ENCODE data around the gene DPYSL4.

Gene DPYSL4

DNA sequence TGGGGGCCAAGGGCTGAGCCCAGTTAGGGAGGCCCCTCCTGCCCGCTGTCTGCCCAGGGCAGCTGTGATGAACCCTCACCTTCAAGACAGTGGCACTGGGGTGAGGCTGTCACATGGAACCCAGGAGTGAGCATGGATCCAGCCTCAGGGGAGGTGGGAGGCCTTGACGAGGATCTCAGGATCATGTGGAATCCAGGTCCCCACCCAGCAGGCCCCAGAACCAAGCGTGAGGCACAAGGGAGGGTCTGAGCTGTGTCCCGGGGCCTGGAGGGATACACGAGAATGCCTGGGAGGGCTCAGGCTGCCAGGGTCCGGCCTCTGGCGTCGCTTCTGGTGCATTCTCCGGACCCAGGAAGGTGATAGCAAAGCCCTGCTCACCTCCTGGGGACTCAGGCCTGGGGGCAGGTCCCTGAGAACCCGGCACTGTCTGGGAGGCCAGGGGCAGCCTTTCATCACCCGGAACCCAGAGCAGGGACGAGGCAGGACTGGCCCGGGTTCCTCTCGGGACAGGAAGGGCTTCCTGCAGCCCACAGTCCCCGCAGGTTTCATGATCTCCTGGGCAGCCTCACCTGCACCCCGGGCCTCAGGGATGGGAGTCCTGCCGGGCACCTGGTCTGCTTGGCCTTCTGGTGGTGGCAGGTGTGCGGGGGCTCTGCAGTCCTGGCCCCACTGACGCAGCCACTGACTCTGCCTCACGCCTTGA is 17.5 kb downstream of the DPYSL4 start:
- TF ChIP-seq, protein P1, sequence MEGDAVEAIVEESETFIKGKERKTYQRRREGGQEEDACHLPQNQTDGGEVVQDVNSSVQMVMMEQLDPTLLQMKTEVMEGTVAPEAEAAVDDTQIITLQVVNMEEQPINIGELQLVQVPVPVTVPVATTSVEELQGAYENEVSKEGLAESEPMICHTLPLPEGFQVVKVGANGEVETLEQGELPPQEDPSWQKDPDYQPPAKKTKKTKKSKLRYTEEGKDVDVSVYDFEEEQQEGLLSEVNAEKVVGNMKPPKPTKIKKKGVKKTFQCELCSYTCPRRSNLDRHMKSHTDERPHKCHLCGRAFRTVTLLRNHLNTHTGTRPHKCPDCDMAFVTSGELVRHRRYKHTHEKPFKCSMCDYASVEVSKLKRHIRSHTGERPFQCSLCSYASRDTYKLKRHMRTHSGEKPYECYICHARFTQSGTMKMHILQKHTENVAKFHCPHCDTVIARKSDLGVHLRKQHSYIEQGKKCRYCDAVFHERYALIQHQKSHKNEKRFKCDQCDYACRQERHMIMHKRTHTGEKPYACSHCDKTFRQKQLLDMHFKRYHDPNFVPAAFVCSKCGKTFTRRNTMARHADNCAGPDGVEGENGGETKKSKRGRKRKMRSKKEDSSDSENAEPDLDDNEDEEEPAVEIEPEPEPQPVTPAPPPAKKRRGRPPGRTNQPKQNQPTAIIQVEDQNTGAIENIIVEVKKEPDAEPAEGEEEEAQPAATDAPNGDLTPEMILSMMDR (IDR thresholded peaks at IDR 0.05; ENCODE audit: low read length, missing control alignments), result no peak
- no peak overlapping the region for H3K4me3 ChIP-seq (replicated peaks; ENCODE audit: low read depth, low read length)
- no peak for DNase-seq (ENCODE audit: low read depth)

DNA sequence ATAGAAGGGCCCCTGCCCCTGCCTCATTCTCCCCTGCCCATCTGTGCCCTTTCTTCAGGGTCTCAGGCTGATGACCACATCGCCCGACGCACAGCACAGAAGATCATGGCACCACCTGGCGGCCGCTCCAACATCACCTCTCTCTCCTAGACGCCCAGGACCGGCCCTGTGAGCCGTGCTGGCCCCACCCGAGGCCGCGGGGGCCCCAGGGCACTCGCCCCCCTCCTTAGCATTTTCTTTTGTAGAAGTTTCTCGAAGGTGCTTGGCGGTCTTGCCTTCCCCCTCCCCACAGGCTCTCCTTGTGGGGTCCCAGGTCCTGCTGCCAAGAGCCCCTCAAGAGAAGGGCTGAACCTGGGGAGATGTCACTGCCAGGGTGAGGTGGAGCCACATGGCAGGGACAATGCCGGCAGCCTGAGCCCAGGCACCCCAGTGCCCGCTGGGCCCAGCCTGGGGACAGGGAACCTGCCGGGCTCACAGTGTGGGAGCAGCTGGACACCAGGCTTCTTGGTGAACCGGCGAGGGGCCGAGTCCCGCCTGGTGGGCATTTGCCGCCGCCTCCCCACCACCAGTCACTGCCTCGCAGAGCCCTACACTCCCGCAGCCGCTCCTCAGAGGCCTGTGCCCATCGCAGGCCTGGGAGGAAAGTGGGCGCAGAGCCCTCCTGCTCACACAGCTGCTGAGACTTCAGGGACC is 18.2 kb downstream of the DPYSL4 start:
- TF ChIP-seq, protein P1 (IDR thresholded peaks at IDR 0.05; ENCODE audit: low read length, missing control alignments), result no peak

GRCh38 chr10:132205650-132206376 is 19.1 kb downstream of the DPYSL4 start:
- DNase-seq (ENCODE audit: low read depth), result no peak

More for the DNA sequence above, 18.2 kb downstream of the DPYSL4 start:
- DNase-seq (ENCODE audit: low read depth), result no peak
- no peak overlapping the region for H3K4me3 ChIP-seq (replicated peaks; ENCODE audit: low read depth, low read length)

GRCh38 chr10:132206377-132206745 is 19.6 kb downstream of the DPYSL4 start:
- no peak for DNase-seq (ENCODE audit: low read depth)
- TF ChIP-seq, protein P1 (IDR thresholded peaks at IDR 0.05; ENCODE audit: low read length, missing control alignments), result no peak
- H3K4me3 ChIP-seq (replicated peaks; ENCODE audit: low read depth, low read length), result no peak overlapping the region

More at GRCh38 chr10:132205650-132206376, 19.1 kb downstream of the DPYSL4 start:
- no peak overlapping the region for H3K4me3 ChIP-seq (replicated peaks; ENCODE audit: low read depth, low read length)
- TF ChIP-seq, protein P1 (IDR thresholded peaks at IDR 0.05; ENCODE audit: low read length, missing control alignments), result no peak

- DNase-seq (ENCODE audit: low read depth), result no peak
- TF ChIP-seq, protein P1 (IDR thresholded peaks at IDR 0.05; ENCODE audit: low read length, missing control alignments), result no peak
- no peak overlapping the region for H3K4me3 ChIP-seq (replicated peaks; ENCODE audit: low read depth, low read length)
Observed at GRCh38 chr10:132206806-132207535, 20.2 kb downstream of the DPYSL4 start.

DNA sequence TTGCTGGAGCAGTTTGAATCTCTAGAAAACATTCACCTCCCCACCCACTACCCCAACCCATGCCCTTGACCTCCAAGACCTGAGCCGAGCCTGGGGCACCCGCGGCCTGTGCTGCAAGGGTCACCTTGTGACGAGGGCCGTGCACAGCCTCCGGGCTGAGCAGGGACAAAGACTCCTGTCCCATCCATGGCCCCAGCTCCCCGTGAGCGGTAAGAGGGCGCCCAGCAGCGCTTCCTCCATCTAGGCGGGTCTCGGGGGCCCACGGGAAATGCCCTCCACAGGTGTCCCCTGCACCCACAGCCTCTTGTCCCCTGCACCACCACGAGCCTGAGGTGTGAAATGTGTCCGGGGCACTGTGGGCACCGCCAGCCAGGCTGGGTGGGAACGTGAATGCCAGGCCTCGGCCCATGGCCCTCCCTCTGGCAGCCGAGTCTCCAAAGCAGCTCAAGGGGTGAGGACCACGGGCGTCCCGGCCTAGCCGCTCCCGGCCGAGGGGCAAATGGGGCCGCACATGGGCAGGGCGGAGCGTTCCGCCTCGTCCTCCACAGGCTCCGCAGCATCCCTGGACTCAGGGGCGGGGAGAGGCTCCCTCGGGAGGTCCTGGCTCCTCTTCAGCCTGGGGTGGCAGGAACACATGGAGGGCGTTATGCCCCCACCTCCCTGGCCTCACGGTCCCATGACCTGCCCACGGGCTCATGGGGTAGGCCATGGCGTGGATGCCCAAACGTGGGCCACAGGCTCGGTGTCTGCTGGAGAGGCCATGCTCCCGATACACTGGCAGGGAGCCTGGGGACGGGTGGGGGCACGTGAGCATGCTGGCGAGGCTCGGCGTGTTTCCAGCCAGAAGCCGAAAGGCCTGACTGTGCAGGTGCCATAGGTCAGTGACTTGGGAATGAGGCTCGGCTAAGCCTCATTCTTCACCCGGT is 21.1 kb downstream of the DPYSL4 start:
- no peak overlapping the region for H3K4me3 ChIP-seq (replicated peaks; ENCODE audit: low read depth, low read length)
- no peak for DNase-seq (ENCODE audit: low read depth)
- TF ChIP-seq, protein P1 (IDR thresholded peaks at IDR 0.05; ENCODE audit: low read length, missing control alignments), result no peak

Measured in fibroblast of pulmonary artery (primary cell).